NCI-H526 (cell line): Measurements from ENCODE around the gene ELFN1.
"Not testable (repeated sequence)": the region's sequence is repeated elsewhere in the genome, so short reads cannot be mapped to it uniquely, and the experiment has no call there.

Experiments used
- DNase-seq, 2 experiments: peaks; one replicate each; lab custom pipeline; 2025; lab: John Stamatoyannopoulos, UW

The ELFN1 gene

GRCh38 chr7:1709281-1709680, 39.2 kb downstream of the ELFN1 start:
- no peak for DNase-seq

- no peak for DNase-seq
Measured at GRCh38 chr7:1709900-1710299, 39.8 kb downstream of the ELFN1 start.

- DNase-seq = no peak
Measured at GRCh38 chr7:1710936-1711335, 40.9 kb downstream of the ELFN1 start.

- DNase-seq = no peak
Measured at GRCh38 chr7:1712907-1713501, 42.9 kb downstream of the ELFN1 start.

- peak in 1 of 2 experiments; percentile 57 for DNase-seq
Measured at GRCh38 chr7:1713502-1714484, 43.7 kb downstream of the ELFN1 start.

- no peak for DNase-seq
Measured at GRCh38 chr7:1714583-1715330, 44.7 kb downstream of the ELFN1 start.

- no peak for DNase-seq
Measured at GRCh38 chr7:1715331-1715625, 45.2 kb downstream of the ELFN1 start.

- DNase-seq = no peak
Measured at GRCh38 chr7:1715671-1716074, 45.6 kb downstream of the ELFN1 start.

- DNase-seq = no peak
Measured at GRCh38 chr7:1716263-1717094, 46.4 kb downstream of the ELFN1 start.

- DNase-seq = no peak
Measured at GRCh38 chr7:1717095-1717483, 47.0 kb downstream of the ELFN1 start.

GRCh38 chr7:1717903-1718676, 48.0 kb downstream of the ELFN1 start:
- no peak for DNase-seq

- not testable (repeated sequence) for DNase-seq
Measured at GRCh38 chr7:1718850-1719249, 48.8 kb downstream of the ELFN1 start.

- DNase-seq = not testable (repeated sequence)
Measured at GRCh38 chr7:1719256-1719655, 49.2 kb downstream of the ELFN1 start.

- DNase-seq = no peak
Measured at GRCh38 chr7:1719913-1720312, 49.8 kb downstream of the ELFN1 start.

GRCh38 chr7:1720326-1720725, 50.2 kb downstream of the ELFN1 start:
- DNase-seq = peak in 1 of 2 experiments; percentile 34

- peak in 1 of 2 experiments; percentile 41 for DNase-seq
Measured at GRCh38 chr7:1721047-1721690, 51.1 kb downstream of the ELFN1 start.

- DNase-seq = no peak
Measured at GRCh38 chr7:1723254-1723653, 53.2 kb downstream of the ELFN1 start.

- DNase-seq = no peak
Measured at GRCh38 chr7:1724118-1724910, 54.2 kb downstream of the ELFN1 start.

- DNase-seq = peak; percentile 17 to 76
Measured at GRCh38 chr7:1725199-1725690, 55.2 kb downstream of the ELFN1 start.
